HCT116 (cell line): ENCODE results near the gene BIRC6. TPM values are rescaled to one million over a fixed set of nuclear protein-coding genes. Genes with fewer than 3 reads are reported as not detected.

ENCODE experiments used
- ATAC-seq: fragments of 200-7000 bp; cut with Tn5 transposase; 2 replicates; pipeline ENCODE4 v1.9.1; 2020; ENCODE audit warnings: mild to moderate bottlenecking, moderate library complexity
- BruUV-seq: library from RNA; stranded (reverse); fragments of 400-500 nt; replicated peaks from 2 replicates; lab custom pipeline; 2021; lab: Mats Ljungman, UMichigan
- CTCF ChIA-PET: fragments of 300-600 bp; sonication (Branson Sonifier 250); formaldehyde crosslinking; loops from one replicate; lab custom pipeline; 2021; ENCODE audit warnings: antibody characterized with exemption; lab: Charles Lee
- POLR2A ChIA-PET: fragments of 300-600, 350-600 bp; sonication (Branson Sonifier 250); formaldehyde crosslinking; loops from one replicate; lab custom pipeline; 2021; ENCODE audit warnings: antibody characterized with exemption; lab: Charles Lee
- RAD21 ChIA-PET, 2 experiments: fragments of 300-600 bp; sonication (Branson Sonifier 250); formaldehyde crosslinking; loops; one replicate each; lab custom pipeline; 2023; ENCODE audit warnings: low total read pairs in 2 of 2; ENCODE audit not compliant: uncharacterized antibody in 2 of 2, unreplicated experiment in 2 of 2, low non-redundant PET in 1 of 2; lab: Charles Lee
- DNase-seq: peaks from one replicate; pipeline ENCODE4 v3.0.0-alpha.2; 2010; ENCODE audit warnings: low read depth, low spot score
- H2AFZ ChIP-seq: fragments of 200-600 bp; shearing (Covaris generic), sonication (generic); 2 replicates; pipeline ENCODE4 v1.6.1; 2017; ENCODE audit warnings: low read depth, mixed run types, mixed read lengths, antibody characterized with exemption, low read length; ENCODE audit not compliant: poor library complexity, severe bottlenecking
- H3K27ac ChIP-seq: 2 replicates; pipeline ENCODE4 v1.5.1; 2012; ENCODE audit warnings: low read depth, low read length
- H3K27me3 ChIP-seq: fragments of 200-600 bp; sonication (generic); 2 replicates; pipeline ENCODE4 v1.6.1; 2016; ENCODE audit warnings: mixed run types, low read length, mixed read lengths; ENCODE audit not compliant: insufficient read depth
- H3K36me3 ChIP-seq, 2 experiments: fragments of 200-500 bp in 1 of 2; fragments of 200-600 bp in 1 of 2; sonication (Bioruptor generic) in 1 of 2; sonication (generic) in 1 of 2; 2 replicates each; pipeline versions ENCODE4 v1.5.1 to v1.6.1; 2014 to 2016; ENCODE audit warnings: low read length in 2 of 2, inconsistent platforms in 1 of 2, mixed read lengths in 1 of 2, mixed run types in 1 of 2; ENCODE audit not compliant: insufficient read depth in 2 of 2, control insufficient read depth in 1 of 2
- H3K4me1 ChIP-seq, 2 experiments: fragments of 200-600 bp in 1 of 2; sonication (generic) in 1 of 2; 2 replicates each; pipeline versions ENCODE4 v1.5.1 to v1.6.1; 2012 to 2017; ENCODE audit warnings: low read length in 2 of 2, inconsistent platforms in 1 of 2, mild to moderate bottlenecking in 1 of 2, mixed read lengths in 1 of 2, mixed run types in 1 of 2, moderate library complexity in 1 of 2; ENCODE audit not compliant: insufficient read depth in 2 of 2, control insufficient read depth in 1 of 2
- H3K4me2 ChIP-seq: fragments of 200-600 bp; sonication (generic); 2 replicates; pipeline ENCODE4 v1.6.1; 2017; ENCODE audit warnings: mixed run types, low read length, mixed read lengths
- H3K4me3 ChIP-seq, 2 experiments: fragments of 200-600 bp in 1 of 2; sonication (generic) in 1 of 2; replicated peaks in 1 of 2; 2 replicates each; pipeline ENCODE4 v1.5.1; 2011 to 2016; ENCODE audit warnings: low read length in 2 of 2, control low read depth in 1 of 2, low read depth in 1 of 2, mild to moderate bottlenecking in 1 of 2, mixed read lengths in 1 of 2, mixed run types in 1 of 2
- H3K79me2 ChIP-seq: fragments of 200-600 bp; sonication (generic); 2 replicates; pipeline ENCODE4 v1.6.1; 2017; ENCODE audit warnings: mild to moderate bottlenecking, mixed run types, low read length, moderate library complexity, mixed read lengths; ENCODE audit not compliant: insufficient read depth
- H3K9ac ChIP-seq: fragments of 200-600 bp; sonication (generic); 2 replicates; pipeline ENCODE4 v1.6.1; 2016; ENCODE audit warnings: low read length, mixed read lengths
- H3K9me2 ChIP-seq: fragments of 200-600 bp; sonication (generic), shearing (Covaris generic); 2 replicates; pipeline ENCODE4 v1.6.1; 2017; ENCODE audit warnings: mixed run types, mild to moderate bottlenecking, moderate library complexity; ENCODE audit not compliant: insufficient read depth
- H3K9me3 ChIP-seq, 2 experiments: fragments of 200-500 bp in 1 of 2; fragments of 200-600 bp in 1 of 2; sonication (Bioruptor generic) in 1 of 2; sonication (generic) in 1 of 2; 2 replicates each; pipeline ENCODE4 v1.6.1; 2014 to 2017; ENCODE audit warnings: low read length in 2 of 2, mixed read lengths in 2 of 2, inconsistent platforms in 1 of 2, low read depth in 1 of 2, mild to moderate bottlenecking in 1 of 2, mixed run types in 1 of 2, moderate library complexity in 1 of 2; ENCODE audit not compliant: control insufficient read depth in 1 of 2, insufficient read depth in 1 of 2
- H4K20me1 ChIP-seq: fragments of 200-600 bp; sonication (generic), shearing (Covaris generic); 2 replicates; pipeline ENCODE4 v1.6.1; 2017; ENCODE audit warnings: mixed run types, mild to moderate bottlenecking, moderate library complexity; ENCODE audit not compliant: insufficient read depth
- CBX3 ChIP-seq: IDR thresholded peaks from 2 replicates; pipeline ENCODE4 v1.6.1; 2012; ENCODE audit warnings: low read depth
- CEBPB ChIP-seq: IDR thresholded peaks from 2 replicates; pipeline ENCODE4 v1.6.1; 2012; ENCODE audit warnings: low read depth
- EGR1 ChIP-seq: IDR thresholded peaks from 2 replicates; pipeline ENCODE4 v1.6.1; 2012; ENCODE audit warnings: low read depth
- EZH2 ChIP-seq: fragments of 200-600 bp; sonication (generic); IDR thresholded peaks from 2 replicates; pipeline ENCODE4 v1.6.1; 2017; ENCODE audit warnings: antibody characterized with exemption, mixed run types
- FOSL1 ChIP-seq: IDR thresholded peaks from 2 replicates; pipeline ENCODE4 v1.6.1; 2012; ENCODE audit warnings: low read depth
- POLR2A ChIP-seq: IDR thresholded peaks from 2 replicates; pipeline ENCODE4 v1.7.0; 2011; ENCODE audit warnings: borderline replicate concordance; ENCODE audit not compliant: insufficient read depth, insufficient read length; ENCODE audit errors: extremely low read depth
- POLR2AphosphoS5 ChIP-seq: IDR thresholded peaks from 2 replicates; pipeline ENCODE4 v1.6.1; 2011; ENCODE audit warnings: mild to moderate bottlenecking, low read depth, low read length, moderate library complexity
- SIN3A ChIP-seq: IDR thresholded peaks from 2 replicates; pipeline ENCODE4 v1.6.1; 2012; ENCODE audit warnings: low read depth
- SP1 ChIP-seq: IDR thresholded peaks from 2 replicates; pipeline ENCODE4 v1.6.1; 2012; ENCODE audit warnings: low read depth
- YY1 ChIP-seq: IDR thresholded peaks from 2 replicates; pipeline ENCODE4 v1.6.1; 2011; ENCODE audit warnings: low read length, low read depth, moderate library complexity, mild to moderate bottlenecking; ENCODE audit not compliant: insufficient replicate concordance; ENCODE audit errors: extremely low read depth
- ZFX ChIP-seq: fragments of 450-650 bp; IDR thresholded peaks from 2 replicates; pipeline ENCODE4 v1.6.1; 2017
- ZNF274 ChIP-seq: fragments of 200-500 bp; sonication (Bioruptor generic); IDR thresholded peaks from 2 replicates; pipeline ENCODE4 v1.6.1; 2014; ENCODE audit warnings: mild to moderate bottlenecking, low read depth, low read length, inconsistent platforms
- intact Hi-C: fragments of 100-400 bp; cut with micrococcal nuclease; formaldehyde crosslinking; loops from 2 replicates; pipeline ENCODE4 v1.10.0; 2022
- total RNA-seq: library from RNA; stranded (reverse); gene quantifications from one replicate; pipeline ENCODE4 v1.2.1, GENCODE V29; 2021; ENCODE audit not compliant: unreplicated experiment
- TF ChIP-seq, protein P1 (sequence below): IDR thresholded peaks from 2 replicates; pipeline ENCODE4 v1.6.1; 2012; ENCODE audit warnings: low read depth
- TF ChIP-seq, protein P2 (sequence below), 3 experiments: fragments of 200-600 bp in 1 of 3; sonication (generic) in 1 of 3; IDR thresholded peaks in 2 of 3; conservative IDR thresholded peaks in 1 of 3; 2 replicates each; pipeline ENCODE4 v1.5.1; 2012 to 2017; ENCODE audit warnings: low read depth in 2 of 3, low read length in 2 of 3, antibody characterized with exemption in 1 of 3, borderline replicate concordance in 1 of 3, control low read depth in 1 of 3, mild to moderate bottlenecking in 1 of 3, mixed read lengths in 1 of 3, mixed run types in 1 of 3, moderate library complexity in 1 of 3; ENCODE audit not compliant: insufficient read depth in 1 of 3
- TF ChIP-seq, protein P3 (sequence below): IDR thresholded peaks from 2 replicates; pipeline ENCODE4 v1.6.1; 2012
- TF ChIP-seq, protein P4 (sequence below): IDR thresholded peaks from 2 replicates; pipeline ENCODE4 v1.6.1; 2012

The BIRC6 gene
- total RNA-seq, 1 experiment from 2014 or later: 60.7 TPM

DNA sequence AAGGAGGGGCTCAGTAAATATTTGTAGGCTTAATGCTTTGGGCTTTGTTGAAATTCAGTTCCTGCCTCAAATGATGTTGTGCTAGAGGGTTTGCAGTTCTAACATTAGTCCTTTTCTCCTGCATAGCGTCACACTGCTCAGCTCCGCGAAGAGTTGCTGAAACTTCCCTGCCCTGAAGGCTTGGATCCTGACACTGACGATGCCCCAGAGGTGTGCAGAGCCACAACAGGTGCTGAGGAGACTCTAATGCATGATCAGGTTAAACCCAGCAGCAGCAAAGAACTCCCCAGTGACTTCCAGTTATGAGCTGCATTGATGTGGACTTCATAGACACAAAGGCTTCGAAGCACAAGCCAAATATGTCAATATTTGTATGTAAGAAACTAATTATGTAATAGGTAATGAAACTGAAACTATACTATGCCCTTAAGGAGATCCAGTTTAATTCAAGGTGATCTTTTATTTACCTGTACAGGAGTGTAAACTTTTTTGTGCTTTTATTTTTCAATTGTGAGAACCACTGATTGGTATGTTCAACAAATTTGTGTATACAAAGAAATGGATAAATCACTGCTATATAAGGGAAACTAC lies 260.9 kb downstream of the BIRC6 start:
- ATAC-seq: no peak
- H3K4me3 ChIP-seq: no peak overlapping the region
- H3K4me1 ChIP-seq: no peaks in the 10 kb centered on the region
- H3K79me2 ChIP-seq: no peaks in the 10 kb centered on the region
- TF ChIP-seq ZNF274 (no peak), YY1 (no peak), EGR1 (no peak), CBX3 (no peak), SIN3A (no peak), FOSL1 (no peak), POLR2AphosphoS5 (no peak), ZFX (no peak), POLR2A (no peak), CEBPB (no peak), SP1 (no peak), EZH2 (no peak)
- TF ChIP-seq, protein P1, sequence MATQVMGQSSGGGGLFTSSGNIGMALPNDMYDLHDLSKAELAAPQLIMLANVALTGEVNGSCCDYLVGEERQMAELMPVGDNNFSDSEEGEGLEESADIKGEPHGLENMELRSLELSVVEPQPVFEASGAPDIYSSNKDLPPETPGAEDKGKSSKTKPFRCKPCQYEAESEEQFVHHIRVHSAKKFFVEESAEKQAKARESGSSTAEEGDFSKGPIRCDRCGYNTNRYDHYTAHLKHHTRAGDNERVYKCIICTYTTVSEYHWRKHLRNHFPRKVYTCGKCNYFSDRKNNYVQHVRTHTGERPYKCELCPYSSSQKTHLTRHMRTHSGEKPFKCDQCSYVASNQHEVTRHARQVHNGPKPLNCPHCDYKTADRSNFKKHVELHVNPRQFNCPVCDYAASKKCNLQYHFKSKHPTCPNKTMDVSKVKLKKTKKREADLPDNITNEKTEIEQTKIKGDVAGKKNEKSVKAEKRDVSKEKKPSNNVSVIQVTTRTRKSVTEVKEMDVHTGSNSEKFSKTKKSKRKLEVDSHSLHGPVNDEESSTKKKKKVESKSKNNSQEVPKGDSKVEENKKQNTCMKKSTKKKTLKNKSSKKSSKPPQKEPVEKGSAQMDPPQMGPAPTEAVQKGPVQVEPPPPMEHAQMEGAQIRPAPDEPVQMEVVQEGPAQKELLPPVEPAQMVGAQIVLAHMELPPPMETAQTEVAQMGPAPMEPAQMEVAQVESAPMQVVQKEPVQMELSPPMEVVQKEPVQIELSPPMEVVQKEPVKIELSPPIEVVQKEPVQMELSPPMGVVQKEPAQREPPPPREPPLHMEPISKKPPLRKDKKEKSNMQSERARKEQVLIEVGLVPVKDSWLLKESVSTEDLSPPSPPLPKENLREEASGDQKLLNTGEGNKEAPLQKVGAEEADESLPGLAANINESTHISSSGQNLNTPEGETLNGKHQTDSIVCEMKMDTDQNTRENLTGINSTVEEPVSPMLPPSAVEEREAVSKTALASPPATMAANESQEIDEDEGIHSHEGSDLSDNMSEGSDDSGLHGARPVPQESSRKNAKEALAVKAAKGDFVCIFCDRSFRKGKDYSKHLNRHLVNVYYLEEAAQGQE: no peak
- TF ChIP-seq, protein P2, sequence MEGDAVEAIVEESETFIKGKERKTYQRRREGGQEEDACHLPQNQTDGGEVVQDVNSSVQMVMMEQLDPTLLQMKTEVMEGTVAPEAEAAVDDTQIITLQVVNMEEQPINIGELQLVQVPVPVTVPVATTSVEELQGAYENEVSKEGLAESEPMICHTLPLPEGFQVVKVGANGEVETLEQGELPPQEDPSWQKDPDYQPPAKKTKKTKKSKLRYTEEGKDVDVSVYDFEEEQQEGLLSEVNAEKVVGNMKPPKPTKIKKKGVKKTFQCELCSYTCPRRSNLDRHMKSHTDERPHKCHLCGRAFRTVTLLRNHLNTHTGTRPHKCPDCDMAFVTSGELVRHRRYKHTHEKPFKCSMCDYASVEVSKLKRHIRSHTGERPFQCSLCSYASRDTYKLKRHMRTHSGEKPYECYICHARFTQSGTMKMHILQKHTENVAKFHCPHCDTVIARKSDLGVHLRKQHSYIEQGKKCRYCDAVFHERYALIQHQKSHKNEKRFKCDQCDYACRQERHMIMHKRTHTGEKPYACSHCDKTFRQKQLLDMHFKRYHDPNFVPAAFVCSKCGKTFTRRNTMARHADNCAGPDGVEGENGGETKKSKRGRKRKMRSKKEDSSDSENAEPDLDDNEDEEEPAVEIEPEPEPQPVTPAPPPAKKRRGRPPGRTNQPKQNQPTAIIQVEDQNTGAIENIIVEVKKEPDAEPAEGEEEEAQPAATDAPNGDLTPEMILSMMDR (IDR thresholded peaks at IDR 0.05 in 2 of 3, conservative IDR thresholded peaks at IDR 0.05 in 1 of 3; ENCODE audit: borderline replicate concordance in 1 of 3, insufficient read depth in 1 of 3, low read depth in 2 of 3, low read length in 2 of 3): no peak
- TF ChIP-seq, protein P3, sequence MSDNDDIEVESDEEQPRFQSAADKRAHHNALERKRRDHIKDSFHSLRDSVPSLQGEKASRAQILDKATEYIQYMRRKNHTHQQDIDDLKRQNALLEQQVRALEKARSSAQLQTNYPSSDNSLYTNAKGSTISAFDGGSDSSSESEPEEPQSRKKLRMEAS: no peak
- TF ChIP-seq, protein P4, sequence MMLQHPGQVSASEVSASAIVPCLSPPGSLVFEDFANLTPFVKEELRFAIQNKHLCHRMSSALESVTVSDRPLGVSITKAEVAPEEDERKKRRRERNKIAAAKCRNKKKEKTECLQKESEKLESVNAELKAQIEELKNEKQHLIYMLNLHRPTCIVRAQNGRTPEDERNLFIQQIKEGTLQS: no peak
- no peaks in the 10 kb centered on the region for H3K9me2 ChIP-seq
- H2AFZ ChIP-seq: no peak overlapping the region
- H3K27me3 ChIP-seq: no peaks in the 10 kb centered on the region
- H3K27ac ChIP-seq: no peak overlapping the region
- peaks cover 7 to 10% of the 10 kb centered on the region in 2 experiments; a peak in 3 of 4 replicates for H3K36me3 ChIP-seq
- no peak overlapping the region for H3K4me2 ChIP-seq
- ChIA-PET POLR2A (no interaction called here), RAD21 (no interaction called here), CTCF (no interaction called here)
- no peaks in the 10 kb centered on the region for H4K20me1 ChIP-seq
- H3K9ac ChIP-seq: no peak overlapping the region
- no TSS peak for BruUV-seq
- no peak for DNase-seq
- no peaks in the 10 kb centered on the region for H3K9me3 ChIP-seq
- intact Hi-C loops: no loop called here
